Neutrophil (primary cell): ENCODE measurements around the gene PILRA.
"Not testable (repeated sequence)": the region's sequence is repeated elsewhere in the genome, so short reads cannot be mapped to it uniquely, and the experiment has no call there.

Experiments
- H3K27ac ChIP-seq: fragments of 200-600 bp; sonication (generic); 2 replicates; pipeline ENCODE4 v1.5.1; 2016; ENCODE audit warnings: mild to moderate bottlenecking, moderate library complexity
- H3K27me3 ChIP-seq: fragments of 200-600 bp; sonication (generic); 2 replicates; pipeline ENCODE4 v1.6.0; 2016; ENCODE audit warnings: mild to moderate bottlenecking
- H3K36me3 ChIP-seq: fragments of 200-600 bp; sonication (generic); 2 replicates; pipeline ENCODE4 v1.5.1; 2017
- H3K4me1 ChIP-seq, 2 experiments: fragments of 200-600 bp in 1 of 2; sonication (generic) in 1 of 2; 1 replicate in 1 of 2; 2 replicates in 1 of 2; pipeline versions ENCODE4 v1.5.1 to v1.6.1; 2013 to 2016; ENCODE audit warnings: low read depth in 1 of 2, low read length in 1 of 2, mild to moderate bottlenecking in 1 of 2, moderate library complexity in 1 of 2; ENCODE audit not compliant: control insufficient read depth in 1 of 2, insufficient read depth in 1 of 2
- H3K4me3 ChIP-seq, 2 experiments: fragments of 200-600 bp in 1 of 2; sonication (generic) in 1 of 2; 1 replicate in 1 of 2; 2 replicates in 1 of 2; pipeline ENCODE4 v1.5.1; 2013 to 2016; ENCODE audit warnings: low read depth in 1 of 2, low read length in 1 of 2, mild to moderate bottlenecking in 1 of 2, moderate library complexity in 1 of 2
- H3K9me3 ChIP-seq: fragments of 200-600 bp; sonication (generic); 2 replicates; pipeline ENCODE4 v1.5.1; 2016
- CTCF ChIP-seq: fragments of 200-600 bp; sonication (generic); IDR thresholded peaks from 2 replicates; pipeline ENCODE4 v1.5.1; 2016; ENCODE audit warnings: antibody characterized with exemption

The PILRA gene

DNA sequence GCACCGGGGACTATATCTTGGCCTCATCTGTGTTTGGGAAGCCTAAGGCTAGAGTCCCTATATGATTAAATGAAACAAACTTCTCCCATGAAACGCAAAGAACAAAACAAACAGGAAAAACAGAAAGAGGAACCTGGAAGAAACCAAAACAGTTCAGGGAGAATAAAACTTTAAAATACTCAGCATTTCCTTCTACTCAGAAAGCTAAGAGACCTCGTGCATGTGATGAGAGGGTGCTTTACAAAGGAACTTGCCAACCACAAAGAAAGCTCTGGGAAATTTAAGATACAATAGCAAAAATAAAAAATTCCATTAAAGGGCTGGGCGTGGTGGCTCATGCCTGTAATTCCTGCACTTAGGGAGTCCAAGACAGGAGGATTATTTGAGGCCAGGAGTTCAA lies 6.9 kb downstream of the PILRA start:
- peaks cover 69% of the 10 kb centered on the region for H3K36me3 ChIP-seq
- TF ChIP-seq CTCF = no peak
- no peaks in the 10 kb centered on the region for H3K9me3 ChIP-seq
- H3K27me3 ChIP-seq = no peaks in the 10 kb centered on the region
- peak overlapping the region; percentile 93 for H3K27ac ChIP-seq
- peak overlapping the region; percentile 52 to 61 for H3K4me3 ChIP-seq
- peaks cover 72 to 81% of the 10 kb centered on the region in 2 experiments for H3K4me1 ChIP-seq

- Histone ChIP-seq H3K4me1 (peaks cover 57 to 66% of the 10 kb centered on the region in 2 experiments), H3K27ac (peak overlapping the region; percentile 80), H3K36me3 (peaks cover 63% of the 10 kb centered on the region)
- H3K27me3 ChIP-seq, H3K9me3 ChIP-seq, H3K4me3 ChIP-seq: not testable (repeated sequence)
Observed at GRCh38 chr7:100381531-100382233, 8.4 kb downstream of the PILRA start.

- peaks cover 51 to 62% of the 10 kb centered on the region in 2 experiments for H3K4me1 ChIP-seq
- peaks cover 61% of the 10 kb centered on the region for H3K36me3 ChIP-seq
- not testable (repeated sequence) for H3K4me3 ChIP-seq, H3K9me3 ChIP-seq, H3K27me3 ChIP-seq
- peak overlapping the region; percentile 80 for H3K27ac ChIP-seq
Observed at GRCh38 chr7:100382234-100382853, 9.1 kb downstream of the PILRA start.

DNA sequence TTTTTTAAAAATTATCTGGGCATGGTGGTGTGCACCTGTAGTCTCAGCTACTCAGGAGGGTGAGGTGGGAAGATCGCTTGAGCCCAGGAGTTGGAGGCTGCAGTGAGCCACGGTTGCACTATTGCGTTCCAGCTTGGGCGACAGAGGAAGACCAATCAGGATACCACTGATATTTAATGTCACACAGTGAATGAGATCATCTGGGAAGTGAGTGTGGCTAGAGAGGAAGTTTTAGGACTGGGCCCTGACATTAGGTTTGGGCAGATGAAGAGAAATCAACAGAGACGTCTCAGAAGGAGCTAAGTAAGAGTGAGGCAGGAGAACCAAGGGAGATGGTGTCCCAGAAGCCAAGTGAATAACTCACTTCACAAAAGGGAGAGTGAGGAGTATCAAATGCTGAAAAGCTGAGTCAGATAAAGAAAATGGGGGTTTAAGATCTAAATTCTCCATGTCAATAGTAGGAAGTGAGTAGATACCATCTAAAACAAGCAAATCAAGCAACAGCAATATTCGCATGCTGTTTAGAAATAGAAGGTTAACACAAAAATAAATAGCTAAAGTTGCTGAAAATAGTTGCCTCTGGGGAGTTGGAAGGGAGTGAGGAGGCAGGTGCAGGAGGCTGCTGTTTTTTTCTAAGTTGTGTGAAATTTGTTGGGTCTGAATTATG lies 11.5 kb downstream of the PILRA start:
- Histone ChIP-seq H3K9me3 (no peaks in the 10 kb centered on the region), H3K27ac (peak overlapping the region; percentile 55), H3K36me3 (peaks cover 53% of the 10 kb centered on the region), H3K4me3 (no peak overlapping the region), H3K27me3 (no peaks in the 10 kb centered on the region), H3K4me1 (peaks cover 27 to 40% of the 10 kb centered on the region in 2 experiments)
- TF ChIP-seq CTCF = no peak

GRCh38 chr7:100386940-100387339 lies 13.7 kb downstream of the PILRA start:
- Histone ChIP-seq H3K9me3 (no peaks in the 10 kb centered on the region), H3K36me3 (peaks cover 68% of the 10 kb centered on the region), H3K27ac (no peak overlapping the region), H3K4me3 (no peak overlapping the region), H3K27me3 (no peaks in the 10 kb centered on the region), H3K4me1 (peaks cover 15 to 21% of the 10 kb centered on the region in 2 experiments)
- no peak for TF ChIP-seq CTCF

DNA sequence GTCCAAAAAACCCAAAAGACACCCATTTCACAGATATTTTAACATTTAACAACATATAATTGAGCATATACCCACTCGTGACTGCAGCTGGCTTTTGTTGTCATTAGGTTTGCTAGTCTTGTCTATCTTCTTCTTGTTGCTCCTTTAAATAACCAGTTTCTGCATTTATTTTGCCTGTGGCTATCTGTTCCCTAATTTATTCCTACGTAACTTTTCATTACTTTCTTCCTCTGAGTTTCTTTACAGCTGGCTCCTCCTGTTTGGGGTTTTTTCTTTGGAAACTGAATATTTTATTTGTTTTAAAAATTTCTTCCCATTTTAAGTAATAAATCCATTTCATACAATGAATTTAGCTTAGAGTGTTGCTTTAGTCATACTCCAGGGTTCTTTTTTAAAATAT lies 14.4 kb downstream of the PILRA start:
- peaks cover 8 to 15% of the 10 kb centered on the region in 2 experiments for H3K4me1 ChIP-seq
- no peaks in the 10 kb centered on the region for H3K27me3 ChIP-seq
- H3K4me3 ChIP-seq = no peak overlapping the region
- H3K27ac ChIP-seq = peak overlapping the region; percentile 18
- TF ChIP-seq CTCF = no peak
- peaks cover 68% of the 10 kb centered on the region for H3K36me3 ChIP-seq
- no peaks in the 10 kb centered on the region for H3K9me3 ChIP-seq
